Osteocyte (in vitro differentiated cells): ENCODE measurements around the gene DYDC1. TPM values are rescaled to one million over a fixed set of nuclear protein-coding genes. Genes with fewer than 3 reads are reported as not detected.

ENCODE experiments used
- DNase-seq: peaks from one replicate; pipeline ENCODE4 v3.0.0; 2021; ENCODE audit warnings: mixed read lengths; ENCODE audit not compliant: unreplicated experiment; ENCODE audit errors: extremely low spot score
- H3K27ac Mint-ChIP-seq: one replicate; pipeline ENCODE4 v1.8.0; 2021; ENCODE audit warnings: mild to moderate bottlenecking, mixed read lengths; ENCODE audit not compliant: unreplicated experiment
- H3K27me3 Mint-ChIP-seq: one replicate; pipeline ENCODE4 v1.8.0; 2021; ENCODE audit warnings: mixed read lengths; ENCODE audit not compliant: unreplicated experiment
- H3K36me3 Mint-ChIP-seq: one replicate; pipeline ENCODE4 v1.8.0; 2021; ENCODE audit warnings: mixed read lengths; ENCODE audit not compliant: unreplicated experiment
- H3K4me1 Mint-ChIP-seq: one replicate; pipeline ENCODE4 v1.8.0; 2021; ENCODE audit warnings: mixed read lengths; ENCODE audit not compliant: unreplicated experiment
- H3K4me3 Mint-ChIP-seq: one replicate; pipeline ENCODE4 v1.8.0; 2021; ENCODE audit warnings: mild to moderate bottlenecking, moderate library complexity, mixed read lengths; ENCODE audit not compliant: unreplicated experiment
- H3K9me3 Mint-ChIP-seq: one replicate; pipeline ENCODE4 v1.8.0; 2021; ENCODE audit warnings: mixed read lengths; ENCODE audit not compliant: unreplicated experiment
- total RNA-seq: library from RNA; stranded (reverse); gene quantifications from 2 replicates; pipeline ENCODE4 v1.2.1, GENCODE V29; 2021
- TF ChIP-seq, protein P1 (sequence below): fragments of 200-600 bp; sonication (generic); IDR thresholded peaks from 2 replicates; pipeline ENCODE4 v1.5.0; 2021; ENCODE audit warnings: antibody characterized with exemption, mild to moderate bottlenecking, moderate library complexity

Gene DYDC1
- total RNA-seq, 1 donor from 2014 or later, result not detected

DNA sequence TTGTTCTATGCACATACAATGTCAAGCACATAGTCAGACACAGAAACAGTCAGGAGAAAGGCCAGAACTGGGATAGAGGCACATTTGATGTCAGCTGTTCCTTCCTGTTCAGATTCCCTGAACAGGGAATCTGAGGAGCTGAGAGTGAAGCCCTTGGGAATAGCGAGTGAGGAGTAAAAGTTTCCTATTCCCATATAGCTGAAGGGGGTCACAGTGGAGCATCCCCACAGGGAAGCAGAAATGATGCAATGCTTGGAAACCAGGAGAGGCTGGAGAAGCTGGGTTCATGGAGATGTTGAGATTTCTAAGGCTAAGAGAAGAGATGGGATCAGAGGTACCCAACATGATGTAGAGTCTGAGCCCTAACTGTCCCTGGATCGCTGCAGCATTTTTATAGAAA, 40.5 kb upstream of the DYDC1 start:
- Mint-ChIP-seq H3K27me3 (peaks cover 15% of the 10 kb centered on the region), H3K27ac (no peak overlapping the region), H3K4me3 (no peak overlapping the region), H3K36me3 (no peaks in the 10 kb centered on the region), H3K4me1 (peaks cover 6% of the 10 kb centered on the region), H3K9me3 (no peaks in the 10 kb centered on the region)
- no peak for DNase-seq
- TF ChIP-seq, protein P1, sequence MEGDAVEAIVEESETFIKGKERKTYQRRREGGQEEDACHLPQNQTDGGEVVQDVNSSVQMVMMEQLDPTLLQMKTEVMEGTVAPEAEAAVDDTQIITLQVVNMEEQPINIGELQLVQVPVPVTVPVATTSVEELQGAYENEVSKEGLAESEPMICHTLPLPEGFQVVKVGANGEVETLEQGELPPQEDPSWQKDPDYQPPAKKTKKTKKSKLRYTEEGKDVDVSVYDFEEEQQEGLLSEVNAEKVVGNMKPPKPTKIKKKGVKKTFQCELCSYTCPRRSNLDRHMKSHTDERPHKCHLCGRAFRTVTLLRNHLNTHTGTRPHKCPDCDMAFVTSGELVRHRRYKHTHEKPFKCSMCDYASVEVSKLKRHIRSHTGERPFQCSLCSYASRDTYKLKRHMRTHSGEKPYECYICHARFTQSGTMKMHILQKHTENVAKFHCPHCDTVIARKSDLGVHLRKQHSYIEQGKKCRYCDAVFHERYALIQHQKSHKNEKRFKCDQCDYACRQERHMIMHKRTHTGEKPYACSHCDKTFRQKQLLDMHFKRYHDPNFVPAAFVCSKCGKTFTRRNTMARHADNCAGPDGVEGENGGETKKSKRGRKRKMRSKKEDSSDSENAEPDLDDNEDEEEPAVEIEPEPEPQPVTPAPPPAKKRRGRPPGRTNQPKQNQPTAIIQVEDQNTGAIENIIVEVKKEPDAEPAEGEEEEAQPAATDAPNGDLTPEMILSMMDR, result no peak

- no peaks in the 10 kb centered on the region for H3K36me3 Mint-ChIP-seq
- DNase-seq, result no peak
- peaks cover 15% of the 10 kb centered on the region for H3K27me3 Mint-ChIP-seq
- TF ChIP-seq, protein P1, result no peak
- H3K9me3 Mint-ChIP-seq, result no peaks in the 10 kb centered on the region
- peaks cover 6% of the 10 kb centered on the region for H3K4me1 Mint-ChIP-seq
- H3K4me3 Mint-ChIP-seq, result no peak overlapping the region
- H3K27ac Mint-ChIP-seq, result no peak overlapping the region
These were observed 37.9 kb upstream of the DYDC1 start for GRCh38 chr10:80394358-80394916.

DNA sequence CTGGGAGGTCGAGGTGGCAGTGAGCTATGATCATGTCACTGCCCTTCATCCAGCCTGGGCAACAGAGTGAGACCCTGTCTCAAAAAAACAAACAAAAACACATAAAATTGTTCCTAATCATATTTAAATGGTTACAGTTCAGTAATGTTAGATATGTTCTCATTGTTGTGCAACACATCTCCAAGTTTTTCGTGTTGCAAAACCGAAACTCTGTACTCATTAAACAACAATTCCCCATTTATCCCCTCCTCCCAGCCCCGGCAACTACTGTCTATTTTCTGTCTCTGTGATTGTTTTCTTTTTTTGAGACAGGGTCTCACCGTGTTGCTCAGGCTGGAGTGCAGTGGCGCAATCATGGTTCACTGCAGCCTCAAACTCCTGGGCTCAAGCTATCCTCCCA, 35.7 kb upstream of the DYDC1 start:
- no peaks in the 10 kb centered on the region for H3K36me3 Mint-ChIP-seq
- peaks cover 14% of the 10 kb centered on the region for H3K27me3 Mint-ChIP-seq
- DNase-seq, result no peak
- peaks cover 16% of the 10 kb centered on the region for H3K4me1 Mint-ChIP-seq
- no peaks in the 10 kb centered on the region for H3K9me3 Mint-ChIP-seq
- no peak overlapping the region for H3K27ac Mint-ChIP-seq
- no peak overlapping the region for H3K4me3 Mint-ChIP-seq
- TF ChIP-seq, protein P1, result no peak

- TF ChIP-seq, protein P1, result no peak
- H3K4me1 Mint-ChIP-seq, result peaks cover 18% of the 10 kb centered on the region
- DNase-seq, result no peak
- H3K9me3 Mint-ChIP-seq, result no peaks in the 10 kb centered on the region
- H3K4me3 Mint-ChIP-seq, result no peak overlapping the region
- no peaks in the 10 kb centered on the region for H3K36me3 Mint-ChIP-seq
- no peak overlapping the region for H3K27ac Mint-ChIP-seq
- H3K27me3 Mint-ChIP-seq, result peaks cover 10% of the 10 kb centered on the region
These were observed 34.2 kb upstream of the DYDC1 start for GRCh38 chr10:80390740-80391139.

DNA sequence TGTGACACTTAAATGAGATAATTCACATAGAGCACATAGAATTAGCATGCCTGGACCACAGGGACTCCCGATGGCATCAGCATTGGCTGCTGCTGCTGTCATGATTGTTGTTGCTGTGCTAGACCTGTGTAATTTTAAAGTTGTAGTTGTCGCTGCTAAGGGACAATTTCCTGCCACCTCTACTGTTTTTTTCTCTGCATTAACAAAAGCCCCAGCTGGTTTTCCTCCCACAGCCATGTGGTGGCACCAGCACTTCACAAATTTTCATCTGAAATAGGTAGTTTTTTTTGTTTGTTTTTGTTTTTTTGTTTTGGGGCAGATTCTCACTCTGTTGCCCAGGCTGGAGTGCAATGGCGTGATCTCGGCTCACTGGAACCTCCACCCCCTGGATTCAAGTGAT, 26.4 kb upstream of the DYDC1 start:
- TF ChIP-seq, protein P1, result peak; percentile 87
- Mint-ChIP-seq H3K4me1 (peaks cover 7% of the 10 kb centered on the region), H3K27me3 (peaks cover 23% of the 10 kb centered on the region), H3K4me3 (no peak overlapping the region), H3K36me3 (no peaks in the 10 kb centered on the region), H3K27ac (no peak overlapping the region), H3K9me3 (no peaks in the 10 kb centered on the region)
- no peak for DNase-seq
